NCI-H1105 treated with DMSO at 0.1 percent for 48 hours (cell line): ENCODE measurements around the gene PRDX3.

Experiments used
- DNase-seq: peaks from one replicate; lab custom pipeline; 2025; lab: John Stamatoyannopoulos, UW

Gene PRDX3

GRCh38 chr10:119178372-119179119 is at the start of gene PRDX3:
TSS of gene PRDX3 (minus strand) at chr10:119178812. CDS start at chr10:119178790, 22 bp downstream.
- DNase-seq, result peak; percentile 82

GRCh38 chr10:119227825-119228224 is 49.2 kb upstream of the PRDX3 start:
- DNase-seq, result no peak

- no peak for DNase-seq
These were observed 46.6 kb upstream of the PRDX3 start for GRCh38 chr10:119225083-119225658.

GRCh38 chr10:119222966-119223386 is 44.4 kb upstream of the PRDX3 start:
- DNase-seq, result no peak

- DNase-seq, result no peak
These were observed 43.9 kb upstream of the PRDX3 start for GRCh38 chr10:119222537-119222936.

GRCh38 chr10:119221666-119222065 is 43.1 kb upstream of the PRDX3 start:
- DNase-seq, result no peak

GRCh38 chr10:119221201-119221600 is 42.6 kb upstream of the PRDX3 start:
- no peak for DNase-seq

- no peak for DNase-seq
These were observed 41.3 kb upstream of the PRDX3 start for GRCh38 chr10:119219871-119220270.

GRCh38 chr10:119217991-119218490 is 39.4 kb upstream of the PRDX3 start:
- DNase-seq, result no peak

GRCh38 chr10:119217401-119217800 is 38.8 kb upstream of the PRDX3 start:
- no peak for DNase-seq

GRCh38 chr10:119216127-119216526 is 37.5 kb upstream of the PRDX3 start:
- no peak for DNase-seq

GRCh38 chr10:119215371-119215770 is 36.8 kb upstream of the PRDX3 start:
- no peak for DNase-seq

GRCh38 chr10:119211625-119212441 is 33.2 kb upstream of the PRDX3 start:
- no peak for DNase-seq

GRCh38 chr10:119211176-119211575 is 32.6 kb upstream of the PRDX3 start:
- no peak for DNase-seq

GRCh38 chr10:119210633-119211032 is 32.0 kb upstream of the PRDX3 start:
- DNase-seq, result no peak

GRCh38 chr10:119209736-119210355 is 31.2 kb upstream of the PRDX3 start:
- no peak for DNase-seq

GRCh38 chr10:119209035-119209735 is 30.6 kb upstream of the PRDX3 start:
- DNase-seq, result peak; percentile 2

- DNase-seq, result no peak
These were observed 29.9 kb upstream of the PRDX3 start for GRCh38 chr10:119208553-119208940.

GRCh38 chr10:119207713-119208552 is 29.3 kb upstream of the PRDX3 start:
- peak; percentile 11 for DNase-seq

GRCh38 chr10:119207366-119207666 is 28.7 kb upstream of the PRDX3 start, which contains the start of gene GRK5:
TSS of gene GRK5 (plus strand) at chr10:119207571. CDS start at chr10:119207918, 347 bp downstream.
- DNase-seq, result peak; percentile 77
